HTERT RPE-1 (cell line): ENCODE data around the gene NRIP2.

ENCODE experiments used
- in situ Hi-C: fragments of 300-500 bp; cut with MboI; formaldehyde crosslinking; loops from 4 replicates; pipeline ENCODE4 v1.14.3; 2020; ENCODE audit warnings: low sequenced_read_pairs

NRIP2 gene

GRCh38 chr12:2776129-2776806 lies 58.6 kb downstream of the NRIP2 start:
- in situ Hi-C loops = no loop called here

DNA sequence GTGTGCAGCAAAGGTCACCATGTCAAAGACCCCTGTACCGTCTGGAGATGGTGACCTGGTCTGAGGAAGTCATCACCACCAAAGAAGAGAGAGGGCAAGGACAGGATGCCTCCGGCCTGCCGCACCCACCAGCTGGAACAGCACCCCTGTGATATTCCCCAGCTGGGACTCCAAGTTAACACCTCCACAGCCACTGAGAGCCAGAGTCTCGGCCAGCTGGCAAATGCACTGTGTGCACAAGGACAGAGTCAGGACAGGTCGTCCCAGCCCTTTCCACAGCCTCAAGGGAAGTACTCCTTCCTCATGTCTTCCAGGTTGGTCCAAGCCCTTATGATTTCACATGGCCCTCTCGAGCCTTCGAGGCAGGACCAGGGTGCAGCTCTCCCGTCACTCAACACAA lies 59.4 kb downstream of the NRIP2 start:
- in situ Hi-C loops = no loop called here
